ENCODE data around the gene E2F6.
A peak's percentile ranks its signal among the peaks of the same experiment; 100 is the strongest.

Gene E2F6

GRCh38 chr2:11505652-11506610 lies 40.0 kb upstream of the E2F6 start:
- peaks cover 3% of the 10 kb centered on the region for H3K4me1 ChIP-seq (ENCODE audit: control insufficient read depth, insufficient read depth, low read length, poor library complexity, severe bottlenecking)
- H3K4me3 ChIP-seq (ENCODE audit: extremely low read depth, insufficient read depth, low read length, poor library complexity, severe bottlenecking) = no peak overlapping the region
- H3K9me3 ChIP-seq (ENCODE audit: control insufficient read depth, low read length) = peaks cover 12% of the 10 kb centered on the region
- no peak overlapping the region for H3K27ac ChIP-seq (ENCODE audit: low read depth, low read length, severe bottlenecking)
- peaks cover 6% of the 10 kb centered on the region for H3K36me3 ChIP-seq (ENCODE audit: control insufficient read depth, insufficient read depth, low read length)
- WGBS, 2 experiments (ENCODE audit: insufficient coverage in 2 of 2) = 95 to 96% methylated on average over 11 of the region's 11 CpGs

- H3K36me3 ChIP-seq (ENCODE audit: control insufficient read depth, insufficient read depth, low read length) = peaks cover 6% of the 10 kb centered on the region
- H3K9me3 ChIP-seq (ENCODE audit: control insufficient read depth, low read length) = peaks cover 12% of the 10 kb centered on the region
- no peak overlapping the region for H3K4me3 ChIP-seq (ENCODE audit: extremely low read depth, insufficient read depth, low read length, poor library complexity, severe bottlenecking)
- H3K4me1 ChIP-seq (ENCODE audit: control insufficient read depth, insufficient read depth, low read length, poor library complexity, severe bottlenecking) = peaks cover 15% of the 10 kb centered on the region
- no peak overlapping the region for H3K27ac ChIP-seq (ENCODE audit: low read depth, low read length, severe bottlenecking)
- WGBS, 2 experiments (ENCODE audit: insufficient coverage in 2 of 2) = 91 to 98% methylated on average over 5 of the region's 8 CpGs
These were observed 37.5 kb upstream of the E2F6 start for GRCh38 chr2:11503354-11503927.

- H3K27ac ChIP-seq (ENCODE audit: low read depth, low read length, severe bottlenecking) = no peak overlapping the region
- WGBS, 2 experiments (ENCODE audit: insufficient coverage in 2 of 2) = 96 to 100% methylated on average over 2 of the region's 4 CpGs
- peaks cover 6% of the 10 kb centered on the region for H3K36me3 ChIP-seq (ENCODE audit: control insufficient read depth, insufficient read depth, low read length)
- H3K9me3 ChIP-seq (ENCODE audit: control insufficient read depth, low read length) = peaks cover 12% of the 10 kb centered on the region
- H3K4me1 ChIP-seq (ENCODE audit: control insufficient read depth, insufficient read depth, low read length, poor library complexity, severe bottlenecking) = peaks cover 20% of the 10 kb centered on the region
- H3K4me3 ChIP-seq (ENCODE audit: extremely low read depth, insufficient read depth, low read length, poor library complexity, severe bottlenecking) = no peak overlapping the region
These were observed 36.9 kb upstream of the E2F6 start for GRCh38 chr2:11502740-11503292.

GRCh38 chr2:11500702-11501303 lies 34.8 kb upstream of the E2F6 start:
- peaks cover 4% of the 10 kb centered on the region for H3K36me3 ChIP-seq (ENCODE audit: control insufficient read depth, insufficient read depth, low read length)
- peaks cover 20% of the 10 kb centered on the region for H3K4me1 ChIP-seq (ENCODE audit: control insufficient read depth, insufficient read depth, low read length, poor library complexity, severe bottlenecking)
- H3K9me3 ChIP-seq (ENCODE audit: control insufficient read depth, low read length) = peaks cover 12% of the 10 kb centered on the region
- no peak overlapping the region for H3K4me3 ChIP-seq (ENCODE audit: extremely low read depth, insufficient read depth, low read length, poor library complexity, severe bottlenecking)
- 89 to 93% methylated on average over 4 to 5 of the region's 5 CpGs for WGBS, 2 experiments (ENCODE audit: insufficient coverage in 2 of 2)
- H3K27ac ChIP-seq (ENCODE audit: low read depth, low read length, severe bottlenecking) = no peak overlapping the region

GRCh38 chr2:11499081-11499743 lies 33.3 kb upstream of the E2F6 start:
- Histone ChIP-seq H3K9me3 (ENCODE audit: control insufficient read depth, low read length) (peaks cover 12% of the 10 kb centered on the region), H3K36me3 (ENCODE audit: control insufficient read depth, insufficient read depth, low read length) (peaks cover 4% of the 10 kb centered on the region), H3K27ac (ENCODE audit: low read depth, low read length, severe bottlenecking) (peak overlapping the region; percentile 75), H3K4me3 (ENCODE audit: extremely low read depth, insufficient read depth, low read length, poor library complexity, severe bottlenecking) (no peak overlapping the region), H3K4me1 (ENCODE audit: control insufficient read depth, insufficient read depth, low read length, poor library complexity, severe bottlenecking) (peaks cover 18% of the 10 kb centered on the region)
- WGBS, 2 experiments (ENCODE audit: insufficient coverage in 2 of 2) = 6 to 7% methylated on average over 3 to 4 of the region's 4 CpGs

GRCh38 chr2:11498543-11499034 lies 32.6 kb upstream of the E2F6 start:
- 60 to 68% methylated on average over 8 to 9 of the region's 9 CpGs for WGBS, 2 experiments (ENCODE audit: insufficient coverage in 2 of 2)
- Histone ChIP-seq H3K4me3 (ENCODE audit: extremely low read depth, insufficient read depth, low read length, poor library complexity, severe bottlenecking) (no peak overlapping the region), H3K36me3 (ENCODE audit: control insufficient read depth, insufficient read depth, low read length) (peaks cover 4% of the 10 kb centered on the region), H3K27ac (ENCODE audit: low read depth, low read length, severe bottlenecking) (peak overlapping the region; percentile 75), H3K4me1 (ENCODE audit: control insufficient read depth, insufficient read depth, low read length, poor library complexity, severe bottlenecking) (peaks cover 18% of the 10 kb centered on the region), H3K9me3 (ENCODE audit: control insufficient read depth, low read length) (peaks cover 10% of the 10 kb centered on the region)

GRCh38 chr2:11495844-11496681 lies 30.1 kb upstream of the E2F6 start:
- H3K4me3 ChIP-seq (ENCODE audit: extremely low read depth, insufficient read depth, low read length, poor library complexity, severe bottlenecking) = no peak overlapping the region

GRCh38 chr2:11494310-11494709 lies 28.3 kb upstream of the E2F6 start:
- peaks cover 16% of the 10 kb centered on the region for H3K4me1 ChIP-seq (ENCODE audit: control insufficient read depth, insufficient read depth, low read length, poor library complexity, severe bottlenecking)
- H3K36me3 ChIP-seq (ENCODE audit: control insufficient read depth, insufficient read depth, low read length) = peaks cover 3% of the 10 kb centered on the region
- 80 to 96% methylated on average over 1 to 2 of the region's 2 CpGs for WGBS, 2 experiments (ENCODE audit: insufficient coverage in 2 of 2)
- H3K4me3 ChIP-seq (ENCODE audit: extremely low read depth, insufficient read depth, low read length, poor library complexity, severe bottlenecking) = no peak overlapping the region
- H3K9me3 ChIP-seq (ENCODE audit: control insufficient read depth, low read length) = peaks cover 3% of the 10 kb centered on the region
- no peak overlapping the region for H3K27ac ChIP-seq (ENCODE audit: low read depth, low read length, severe bottlenecking)

More at GRCh38 chr2:11495844-11496681, 30.1 kb upstream of the E2F6 start:
- 25 to 26% methylated on average over 19 to 21 of the region's 30 CpGs for WGBS, 2 experiments (ENCODE audit: insufficient coverage in 2 of 2)
- H3K4me1 ChIP-seq (ENCODE audit: control insufficient read depth, insufficient read depth, low read length, poor library complexity, severe bottlenecking) = peaks cover 23% of the 10 kb centered on the region
- H3K9me3 ChIP-seq (ENCODE audit: control insufficient read depth, low read length) = no peaks in the 10 kb centered on the region
- H3K27ac ChIP-seq (ENCODE audit: low read depth, low read length, severe bottlenecking) = peak overlapping the region; percentile 76
- no peaks in the 10 kb centered on the region for H3K36me3 ChIP-seq (ENCODE audit: control insufficient read depth, insufficient read depth, low read length)

- peaks cover 3% of the 10 kb centered on the region for H3K36me3 ChIP-seq (ENCODE audit: control insufficient read depth, insufficient read depth, low read length)
- WGBS, 2 experiments (ENCODE audit: insufficient coverage in 2 of 2) = 89 to 100% methylated on average over 2 to 5 of the region's 6 CpGs
- no peak overlapping the region for H3K4me3 ChIP-seq (ENCODE audit: extremely low read depth, insufficient read depth, low read length, poor library complexity, severe bottlenecking)
- no peak overlapping the region for H3K27ac ChIP-seq (ENCODE audit: low read depth, low read length, severe bottlenecking)
- H3K4me1 ChIP-seq (ENCODE audit: control insufficient read depth, insufficient read depth, low read length, poor library complexity, severe bottlenecking) = peaks cover 9% of the 10 kb centered on the region
- H3K9me3 ChIP-seq (ENCODE audit: control insufficient read depth, low read length) = peaks cover 3% of the 10 kb centered on the region
These were observed 27.3 kb upstream of the E2F6 start for GRCh38 chr2:11493282-11493681.

Measured in mesodermal cell (in vitro differentiated cells).